Lower leg skin (tissue), 3 donors: ENCODE results near the gene ANKRD53.

Experiments used
- POLR2A ChIP-seq, 2 donors: fragments of 450-650 bp; IDR thresholded peaks; one replicate each; pipeline ENCODE4 v1.6.1; 2016 to 2017; ENCODE audit warnings: antibody characterized with exemption in 2 of 2, mild to moderate bottlenecking in 1 of 2, moderate library complexity in 1 of 2
- TF ChIP-seq, protein P1 (sequence below), 3 donors: fragments of 450-650 bp; IDR thresholded peaks; one replicate each; pipeline ENCODE4 v1.5.1; 2016; ENCODE audit warnings: antibody characterized with exemption in 3 of 3, mild to moderate bottlenecking in 3 of 3, moderate library complexity in 2 of 3

DNA sequence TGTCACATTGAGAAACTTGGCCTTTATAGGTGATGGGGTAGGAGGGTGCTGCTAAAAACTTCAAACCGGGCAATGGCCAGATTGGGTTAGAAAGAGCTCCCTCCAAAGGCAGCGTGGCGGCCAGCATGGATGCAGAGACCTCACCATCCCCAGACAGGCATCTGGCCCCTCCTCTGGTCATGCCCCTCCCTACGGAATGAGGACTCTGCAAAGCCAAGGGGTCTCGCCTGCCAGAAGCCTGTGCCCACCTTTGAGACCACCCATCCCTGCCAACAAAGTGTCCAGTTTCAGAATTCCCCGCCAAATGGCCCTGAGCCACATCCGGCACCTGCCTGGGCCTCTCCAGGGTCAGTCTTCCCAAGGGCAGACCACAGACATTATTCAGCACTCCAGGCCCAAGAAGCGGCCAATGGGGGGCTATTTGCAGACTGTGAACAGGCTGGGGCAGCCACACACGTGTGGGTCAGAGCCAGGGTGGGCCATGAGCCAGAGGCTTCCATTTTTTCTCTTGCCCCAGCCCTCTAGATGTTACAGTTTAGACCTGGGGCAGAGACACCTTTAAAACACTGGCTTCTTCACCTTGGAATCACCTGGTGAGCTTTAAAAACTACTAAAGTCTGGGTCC, 46.9 kb upstream of the ANKRD53 start:
- TF ChIP-seq, protein P1, sequence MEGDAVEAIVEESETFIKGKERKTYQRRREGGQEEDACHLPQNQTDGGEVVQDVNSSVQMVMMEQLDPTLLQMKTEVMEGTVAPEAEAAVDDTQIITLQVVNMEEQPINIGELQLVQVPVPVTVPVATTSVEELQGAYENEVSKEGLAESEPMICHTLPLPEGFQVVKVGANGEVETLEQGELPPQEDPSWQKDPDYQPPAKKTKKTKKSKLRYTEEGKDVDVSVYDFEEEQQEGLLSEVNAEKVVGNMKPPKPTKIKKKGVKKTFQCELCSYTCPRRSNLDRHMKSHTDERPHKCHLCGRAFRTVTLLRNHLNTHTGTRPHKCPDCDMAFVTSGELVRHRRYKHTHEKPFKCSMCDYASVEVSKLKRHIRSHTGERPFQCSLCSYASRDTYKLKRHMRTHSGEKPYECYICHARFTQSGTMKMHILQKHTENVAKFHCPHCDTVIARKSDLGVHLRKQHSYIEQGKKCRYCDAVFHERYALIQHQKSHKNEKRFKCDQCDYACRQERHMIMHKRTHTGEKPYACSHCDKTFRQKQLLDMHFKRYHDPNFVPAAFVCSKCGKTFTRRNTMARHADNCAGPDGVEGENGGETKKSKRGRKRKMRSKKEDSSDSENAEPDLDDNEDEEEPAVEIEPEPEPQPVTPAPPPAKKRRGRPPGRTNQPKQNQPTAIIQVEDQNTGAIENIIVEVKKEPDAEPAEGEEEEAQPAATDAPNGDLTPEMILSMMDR (IDR thresholded peaks at IDR 0.05), result no peak
- no peak for TF ChIP-seq POLR2A (IDR thresholded peaks at IDR 0.05)
